ENCODE measurements around the gene CYTH2.

The CYTH2 gene

DNA sequence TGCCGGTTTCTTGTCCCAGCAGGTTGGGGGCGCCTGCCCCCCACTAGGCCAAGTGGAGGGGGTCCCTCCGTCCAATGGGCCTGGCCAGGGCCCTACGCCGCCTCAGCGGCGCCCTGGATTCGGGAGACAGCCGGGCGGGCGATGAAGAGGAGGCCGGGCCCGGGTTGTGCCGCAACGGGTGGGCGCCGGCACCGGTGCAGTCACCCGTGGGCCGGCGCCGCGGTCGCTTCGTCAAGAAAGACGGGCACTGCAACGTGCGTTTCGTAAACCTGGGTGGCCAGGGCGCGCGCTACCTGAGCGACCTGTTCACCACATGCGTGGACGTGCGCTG lies 7.6 kb upstream of the CYTH2 start:
- H3K9me3 ChIP-seq (ENCODE audit: insufficient read depth, low read length, severe bottlenecking) = no peaks in the 10 kb centered on the region
- no peak overlapping the region for H3K4me3 ChIP-seq (ENCODE audit: low read depth in 1 of 2, low read length in 2 of 2)
- no peak overlapping the region for H2AFZ ChIP-seq (ENCODE audit: low read depth, low read length)
- H3K27ac ChIP-seq (ENCODE audit: low read length) = no peak overlapping the region
- H3K4me1 ChIP-seq (ENCODE audit: insufficient read depth, low read length) = no peaks in the 10 kb centered on the region
- no peaks in the 10 kb centered on the region for H3K27me3 ChIP-seq (ENCODE audit: insufficient read depth, low read length, poor library complexity)
- peaks cover 20% of the 10 kb centered on the region; the same call in 1 of the 2 replicates for H4K20me1 ChIP-seq (ENCODE audit: insufficient read depth, low read length)
- H3K4me2 ChIP-seq (ENCODE audit: insufficient read depth, low read length) = no peak overlapping the region
- no peak for ATAC-seq (ENCODE audit: insufficient read depth, low read depth)
- TF ChIP-seq EZH2 (IDR thresholded peaks at IDR 0.05; ENCODE audit: borderline replicate concordance, low read depth, low read length, severe bottlenecking) = no peak
- TF ChIP-seq, protein P1, sequence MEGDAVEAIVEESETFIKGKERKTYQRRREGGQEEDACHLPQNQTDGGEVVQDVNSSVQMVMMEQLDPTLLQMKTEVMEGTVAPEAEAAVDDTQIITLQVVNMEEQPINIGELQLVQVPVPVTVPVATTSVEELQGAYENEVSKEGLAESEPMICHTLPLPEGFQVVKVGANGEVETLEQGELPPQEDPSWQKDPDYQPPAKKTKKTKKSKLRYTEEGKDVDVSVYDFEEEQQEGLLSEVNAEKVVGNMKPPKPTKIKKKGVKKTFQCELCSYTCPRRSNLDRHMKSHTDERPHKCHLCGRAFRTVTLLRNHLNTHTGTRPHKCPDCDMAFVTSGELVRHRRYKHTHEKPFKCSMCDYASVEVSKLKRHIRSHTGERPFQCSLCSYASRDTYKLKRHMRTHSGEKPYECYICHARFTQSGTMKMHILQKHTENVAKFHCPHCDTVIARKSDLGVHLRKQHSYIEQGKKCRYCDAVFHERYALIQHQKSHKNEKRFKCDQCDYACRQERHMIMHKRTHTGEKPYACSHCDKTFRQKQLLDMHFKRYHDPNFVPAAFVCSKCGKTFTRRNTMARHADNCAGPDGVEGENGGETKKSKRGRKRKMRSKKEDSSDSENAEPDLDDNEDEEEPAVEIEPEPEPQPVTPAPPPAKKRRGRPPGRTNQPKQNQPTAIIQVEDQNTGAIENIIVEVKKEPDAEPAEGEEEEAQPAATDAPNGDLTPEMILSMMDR (IDR thresholded peaks at IDR 0.05; ENCODE audit: borderline replicate concordance, extremely low read depth, low read length, poor library complexity, severe bottlenecking) = no peak
- no peak overlapping the region for H3K9ac ChIP-seq (ENCODE audit: low read depth, low read length)
- H3K79me2 ChIP-seq (ENCODE audit: insufficient read depth, low read length) = no peaks in the 10 kb centered on the region; the same call in 1 of the 2 replicates
- peaks cover 32% of the 10 kb centered on the region for H3K36me3 ChIP-seq (ENCODE audit: insufficient read depth, low read length)
- no peak for DNase-seq

DNA sequence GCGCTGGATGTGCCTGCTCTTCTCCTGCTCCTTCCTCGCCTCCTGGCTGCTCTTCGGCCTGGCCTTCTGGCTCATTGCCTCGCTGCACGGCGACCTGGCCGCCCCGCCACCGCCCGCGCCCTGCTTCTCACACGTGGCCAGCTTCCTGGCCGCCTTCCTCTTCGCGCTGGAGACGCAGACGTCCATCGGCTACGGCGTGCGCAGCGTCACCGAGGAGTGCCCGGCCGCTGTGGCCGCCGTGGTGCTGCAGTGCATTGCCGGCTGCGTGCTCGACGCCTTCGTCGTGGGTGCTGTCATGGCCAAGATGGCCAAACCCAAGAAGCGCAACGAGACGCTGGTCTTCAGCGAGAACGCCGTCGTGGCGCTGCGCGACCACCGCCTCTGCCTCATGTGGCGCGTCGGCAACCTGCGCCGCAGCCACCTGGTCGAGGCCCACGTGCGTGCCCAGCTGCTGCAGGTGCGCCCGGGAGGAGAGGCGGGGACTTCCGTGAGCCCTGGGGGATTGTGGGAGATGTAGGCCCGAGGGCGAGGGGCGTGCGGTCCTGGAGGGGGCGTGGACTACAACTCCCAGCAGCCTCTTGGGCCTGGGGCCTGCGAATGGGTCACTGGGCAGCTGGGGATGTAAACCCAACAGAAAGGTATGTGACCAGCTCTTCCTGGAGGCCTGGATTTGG lies 7.0 kb upstream of the CYTH2 start:
- ATAC-seq (ENCODE audit: insufficient read depth, low read depth) (peak; percentile 56), DNase-seq (no peak)
- Histone ChIP-seq H2AFZ (ENCODE audit: low read depth, low read length) (no peak overlapping the region), H3K27ac (ENCODE audit: low read length) (no peak overlapping the region), H3K4me1 (ENCODE audit: insufficient read depth, low read length) (no peaks in the 10 kb centered on the region), H3K9me3 (ENCODE audit: insufficient read depth, low read length, severe bottlenecking) (no peaks in the 10 kb centered on the region), H3K4me3 (ENCODE audit: low read depth in 1 of 2, low read length in 2 of 2) (no peak overlapping the region), H3K27me3 (ENCODE audit: insufficient read depth, low read length, poor library complexity) (no peaks in the 10 kb centered on the region), H3K9ac (ENCODE audit: low read depth, low read length) (no peak overlapping the region), H3K4me2 (ENCODE audit: insufficient read depth, low read length) (no peak overlapping the region), H4K20me1 (ENCODE audit: insufficient read depth, low read length) (peaks cover 18% of the 10 kb centered on the region; the same call in 1 of the 2 replicates), H3K36me3 (ENCODE audit: insufficient read depth, low read length) (peaks cover 28% of the 10 kb centered on the region), H3K79me2 (ENCODE audit: insufficient read depth, low read length) (no peaks in the 10 kb centered on the region; the same call in 1 of the 2 replicates)
- TF ChIP-seq, protein P1 (IDR thresholded peaks at IDR 0.05; ENCODE audit: borderline replicate concordance, extremely low read depth, low read length, poor library complexity, severe bottlenecking) = no peak
- TF ChIP-seq EZH2 (IDR thresholded peaks at IDR 0.05; ENCODE audit: borderline replicate concordance, low read depth, low read length, severe bottlenecking) = no peak

DNA sequence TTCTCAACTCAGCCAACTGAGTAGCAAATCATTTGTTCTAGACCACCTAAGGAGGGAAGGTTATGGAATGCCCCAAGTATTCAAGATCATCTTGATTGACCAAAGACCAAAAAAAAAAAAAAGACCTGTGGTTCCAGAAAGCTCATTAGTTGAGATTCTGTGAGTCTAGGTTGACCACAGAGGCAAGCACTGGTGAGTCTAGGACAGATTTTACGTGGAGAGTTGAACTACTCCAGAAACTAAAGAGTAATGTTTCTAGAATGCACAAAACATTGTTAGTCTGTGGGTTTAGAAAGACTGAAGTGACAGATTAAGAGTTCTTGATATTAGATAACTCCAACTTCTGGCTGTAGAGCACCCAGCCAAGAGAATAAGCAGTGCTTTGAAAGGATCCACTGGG lies 4.0 kb upstream of the CYTH2 start:
- DNase-seq (no peak), ATAC-seq (ENCODE audit: insufficient read depth, low read depth) (no peak)
- Histone ChIP-seq H3K9me3 (ENCODE audit: insufficient read depth, low read length, severe bottlenecking) (no peaks in the 10 kb centered on the region), H3K9ac (ENCODE audit: low read depth, low read length) (no peak overlapping the region), H3K27me3 (ENCODE audit: insufficient read depth, low read length, poor library complexity) (no peaks in the 10 kb centered on the region), H3K4me3 (ENCODE audit: low read depth in 1 of 2, low read length in 2 of 2) (no peak overlapping the region), H4K20me1 (ENCODE audit: insufficient read depth, low read length) (peaks cover 17% of the 10 kb centered on the region), H3K4me2 (ENCODE audit: insufficient read depth, low read length) (no peak overlapping the region), H3K36me3 (ENCODE audit: insufficient read depth, low read length) (peaks cover 19% of the 10 kb centered on the region), H3K79me2 (ENCODE audit: insufficient read depth, low read length) (peaks cover 10% of the 10 kb centered on the region), H3K4me1 (ENCODE audit: insufficient read depth, low read length) (peaks cover 15% of the 10 kb centered on the region), H3K27ac (ENCODE audit: low read length) (no peak overlapping the region), H2AFZ (ENCODE audit: low read depth, low read length) (no peak overlapping the region)
- no peak for TF ChIP-seq EZH2 (IDR thresholded peaks at IDR 0.05; ENCODE audit: borderline replicate concordance, low read depth, low read length, severe bottlenecking)
- TF ChIP-seq, protein P1 (IDR thresholded peaks at IDR 0.05; ENCODE audit: borderline replicate concordance, extremely low read depth, low read length, poor library complexity, severe bottlenecking) = no peak
